HCT116 (cell line): ENCODE measurements around the gene DMWD. TPM values are rescaled to one million over a fixed set of nuclear protein-coding genes. Genes with fewer than 3 reads are reported as not detected.

Source experiments
- ATAC-seq: fragments of 200-7000 bp; cut with Tn5 transposase; 2 replicates; pipeline ENCODE4 v1.9.1; 2020; ENCODE audit warnings: mild to moderate bottlenecking, moderate library complexity
- BruUV-seq: library from RNA; stranded (reverse); fragments of 400-500 nt; replicated peaks from 2 replicates; lab custom pipeline; 2021; lab: Mats Ljungman, UMichigan
- CTCF ChIA-PET: fragments of 300-600 bp; sonication (Branson Sonifier 250); formaldehyde crosslinking; loops from one replicate; lab custom pipeline; 2021; ENCODE audit warnings: antibody characterized with exemption; lab: Charles Lee
- POLR2A ChIA-PET: fragments of 300-600, 350-600 bp; sonication (Branson Sonifier 250); formaldehyde crosslinking; loops from one replicate; lab custom pipeline; 2021; ENCODE audit warnings: antibody characterized with exemption; lab: Charles Lee
- RAD21 ChIA-PET, 2 experiments: fragments of 300-600 bp; sonication (Branson Sonifier 250); formaldehyde crosslinking; loops; one replicate each; lab custom pipeline; 2023; ENCODE audit warnings: low total read pairs in 2 of 2; ENCODE audit not compliant: uncharacterized antibody in 2 of 2, unreplicated experiment in 2 of 2, low non-redundant PET in 1 of 2; lab: Charles Lee
- DNase-seq: peaks from one replicate; pipeline ENCODE4 v3.0.0-alpha.2; 2010; ENCODE audit warnings: low read depth, low spot score
- H2AFZ ChIP-seq: fragments of 200-600 bp; shearing (Covaris generic), sonication (generic); 2 replicates; pipeline ENCODE4 v1.6.1; 2017; ENCODE audit warnings: low read depth, mixed run types, mixed read lengths, antibody characterized with exemption, low read length; ENCODE audit not compliant: poor library complexity, severe bottlenecking
- H3K27ac ChIP-seq: 2 replicates; pipeline ENCODE4 v1.5.1; 2012; ENCODE audit warnings: low read depth, low read length
- H3K27me3 ChIP-seq: fragments of 200-600 bp; sonication (generic); 2 replicates; pipeline ENCODE4 v1.6.1; 2016; ENCODE audit warnings: mixed run types, low read length, mixed read lengths; ENCODE audit not compliant: insufficient read depth
- H3K36me3 ChIP-seq, 2 experiments: fragments of 200-500 bp in 1 of 2; fragments of 200-600 bp in 1 of 2; sonication (Bioruptor generic) in 1 of 2; sonication (generic) in 1 of 2; 2 replicates each; pipeline versions ENCODE4 v1.5.1 to v1.6.1; 2014 to 2016; ENCODE audit warnings: low read length in 2 of 2, inconsistent platforms in 1 of 2, mixed read lengths in 1 of 2, mixed run types in 1 of 2; ENCODE audit not compliant: insufficient read depth in 2 of 2, control insufficient read depth in 1 of 2
- H3K4me1 ChIP-seq, 2 experiments: fragments of 200-600 bp in 1 of 2; sonication (generic) in 1 of 2; 2 replicates each; pipeline versions ENCODE4 v1.5.1 to v1.6.1; 2012 to 2017; ENCODE audit warnings: low read length in 2 of 2, inconsistent platforms in 1 of 2, mild to moderate bottlenecking in 1 of 2, mixed read lengths in 1 of 2, mixed run types in 1 of 2, moderate library complexity in 1 of 2; ENCODE audit not compliant: insufficient read depth in 2 of 2, control insufficient read depth in 1 of 2
- H3K4me2 ChIP-seq: fragments of 200-600 bp; sonication (generic); 2 replicates; pipeline ENCODE4 v1.6.1; 2017; ENCODE audit warnings: mixed run types, low read length, mixed read lengths
- H3K4me3 ChIP-seq, 2 experiments: fragments of 200-600 bp in 1 of 2; sonication (generic) in 1 of 2; replicated peaks in 1 of 2; 2 replicates each; pipeline ENCODE4 v1.5.1; 2011 to 2016; ENCODE audit warnings: low read length in 2 of 2, control low read depth in 1 of 2, low read depth in 1 of 2, mild to moderate bottlenecking in 1 of 2, mixed read lengths in 1 of 2, mixed run types in 1 of 2
- H3K79me2 ChIP-seq: fragments of 200-600 bp; sonication (generic); 2 replicates; pipeline ENCODE4 v1.6.1; 2017; ENCODE audit warnings: mild to moderate bottlenecking, mixed run types, low read length, moderate library complexity, mixed read lengths; ENCODE audit not compliant: insufficient read depth
- H3K9ac ChIP-seq: fragments of 200-600 bp; sonication (generic); 2 replicates; pipeline ENCODE4 v1.6.1; 2016; ENCODE audit warnings: low read length, mixed read lengths
- H3K9me2 ChIP-seq: fragments of 200-600 bp; sonication (generic), shearing (Covaris generic); 2 replicates; pipeline ENCODE4 v1.6.1; 2017; ENCODE audit warnings: mixed run types, mild to moderate bottlenecking, moderate library complexity; ENCODE audit not compliant: insufficient read depth
- H3K9me3 ChIP-seq, 2 experiments: fragments of 200-500 bp in 1 of 2; fragments of 200-600 bp in 1 of 2; sonication (Bioruptor generic) in 1 of 2; sonication (generic) in 1 of 2; 2 replicates each; pipeline ENCODE4 v1.6.1; 2014 to 2017; ENCODE audit warnings: low read length in 2 of 2, mixed read lengths in 2 of 2, inconsistent platforms in 1 of 2, low read depth in 1 of 2, mild to moderate bottlenecking in 1 of 2, mixed run types in 1 of 2, moderate library complexity in 1 of 2; ENCODE audit not compliant: control insufficient read depth in 1 of 2, insufficient read depth in 1 of 2
- H4K20me1 ChIP-seq: fragments of 200-600 bp; sonication (generic), shearing (Covaris generic); 2 replicates; pipeline ENCODE4 v1.6.1; 2017; ENCODE audit warnings: mixed run types, mild to moderate bottlenecking, moderate library complexity; ENCODE audit not compliant: insufficient read depth
- CEBPB ChIP-seq: IDR thresholded peaks from 2 replicates; pipeline ENCODE4 v1.6.1; 2012; ENCODE audit warnings: low read depth
- ELF1 ChIP-seq: IDR thresholded peaks from 2 replicates; pipeline ENCODE4 v1.6.1; 2012; ENCODE audit warnings: low read depth, borderline replicate concordance
- JUND ChIP-seq: IDR thresholded peaks from 2 replicates; pipeline ENCODE4 v1.6.1; 2012
- RAD21 ChIP-seq: IDR thresholded peaks from 2 replicates; pipeline ENCODE4 v1.6.1; 2012; ENCODE audit warnings: low read depth, mild to moderate bottlenecking
- REST ChIP-seq: IDR thresholded peaks from 2 replicates; pipeline ENCODE4 v1.6.1; 2012; ENCODE audit warnings: low read depth
- SIN3A ChIP-seq: IDR thresholded peaks from 2 replicates; pipeline ENCODE4 v1.6.1; 2012; ENCODE audit warnings: low read depth
- SP1 ChIP-seq: IDR thresholded peaks from 2 replicates; pipeline ENCODE4 v1.6.1; 2012; ENCODE audit warnings: low read depth
- TCF7L2 ChIP-seq: IDR thresholded peaks from 2 replicates; pipeline ENCODE4 v1.7.0; 2011; ENCODE audit warnings: borderline replicate concordance, inconsistent platforms; ENCODE audit not compliant: insufficient read depth, insufficient read length; ENCODE audit errors: extremely low read depth
- intact Hi-C: fragments of 100-400 bp; cut with micrococcal nuclease; formaldehyde crosslinking; loops from 2 replicates; pipeline ENCODE4 v1.10.0; 2022
- total RNA-seq: library from RNA; stranded (reverse); gene quantifications from one replicate; pipeline ENCODE4 v1.2.1, GENCODE V29; 2021; ENCODE audit not compliant: unreplicated experiment

The DMWD gene
- total RNA-seq, 1 experiment from 2014 or later = 56.8 TPM

- Histone ChIP-seq H3K27ac (no peak overlapping the region), H3K4me1 (no peaks in the 10 kb centered on the region), H3K79me2 (no peaks in the 10 kb centered on the region), H3K9me2 (no peaks in the 10 kb centered on the region), H3K4me3 (no peak overlapping the region), H3K27me3 (no peaks in the 10 kb centered on the region), H4K20me1 (no peaks in the 10 kb centered on the region), H3K9me3 (no peaks in the 10 kb centered on the region), H3K36me3 (peaks cover 26 to 47% of the 10 kb centered on the region in 2 experiments; a peak in 3 of 4 replicates), H2AFZ (no peak overlapping the region), H3K9ac (no peak overlapping the region), H3K4me2 (no peak overlapping the region)
- BruUV-seq = no TSS peak
- ChIA-PET CTCF (interaction anchor here (0.5 kb wide), 1 partner anchor 30 kb away, joined by 3 read pairs; no protein-coding TSS in a partner anchor), POLR2A (interaction anchor here (0.7 kb wide), 1 partner anchor 39 kb away, joined by 4 read pairs; no protein-coding TSS in a partner anchor), RAD21 (interaction anchor here in 1 of 2 experiments (0.6 kb wide), 1 partner anchor 1030 kb away, joined by 3 read pairs; no protein-coding TSS in a partner anchor)
- intact Hi-C loops = no loop called here
- ATAC-seq (no peak), DNase-seq (no peak)
- TF ChIP-seq TCF7L2 = no peak
- no peak for TF ChIP-seq SP1
- no peak for TF ChIP-seq JUND
- no peak for TF ChIP-seq SIN3A
- no peak for TF ChIP-seq RAD21
- TF ChIP-seq CEBPB = no peak
- no peak for TF ChIP-seq ELF1
- TF ChIP-seq REST = no peak
Measured at GRCh38 chr19:45824041-45824471, 31.4 kb upstream of the DMWD start.
